ENCODE measurements around the gene KLHL26. TPM values are rescaled to one million over a fixed set of nuclear protein-coding genes. Genes with fewer than 3 reads are reported as not detected.

Gene KLHL26
- total and polyA plus RNA-seq, 2 of the 13 experiments (the other 11 are each of a cell fraction or from before 2014, with no cell fraction given): 1.5 to 1.7 TPM

DNA sequence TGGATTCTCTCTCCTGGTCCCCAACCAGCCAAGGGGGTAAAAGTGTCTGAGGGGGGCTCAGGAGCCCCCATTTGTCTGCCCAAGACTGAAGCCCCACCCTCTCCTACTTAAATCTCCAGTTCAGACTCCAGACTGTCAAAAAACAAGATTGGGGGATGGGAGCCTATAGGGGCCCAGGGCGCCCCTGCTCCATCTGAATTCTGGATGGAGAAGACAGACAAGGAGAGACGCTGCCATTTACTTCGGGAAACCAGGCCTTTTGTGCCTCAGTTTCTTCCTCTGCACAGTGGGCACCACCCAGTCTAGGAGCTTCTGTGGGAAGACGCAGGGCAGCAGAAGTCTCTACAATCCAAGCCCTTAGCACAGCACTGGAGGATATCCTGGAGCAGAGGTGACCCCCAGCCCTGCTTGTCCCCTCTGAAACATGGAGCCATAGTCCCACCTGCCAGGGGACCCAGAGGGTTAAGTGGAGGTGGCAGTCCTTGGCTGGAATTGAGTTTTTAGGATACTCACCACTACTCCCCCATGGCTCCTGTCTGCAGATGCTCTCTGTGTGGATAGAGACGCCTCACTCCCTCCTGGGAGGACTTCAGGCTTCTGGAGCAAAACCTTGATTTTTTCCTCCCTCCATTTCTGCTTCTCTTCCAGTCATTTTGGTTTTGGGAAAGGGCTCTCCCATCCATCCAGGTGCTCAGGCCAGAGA is 28.6 kb upstream of the KLHL26 start:
- BruUV-seq (replicated peaks): no TSS peak
- TF ChIP-seq ZNF629 (CRISPR knock-in tag; conservative IDR thresholded peaks at IDR 0.05) (0 out of 2 replicates have a peak, but pooled peaks have one; percentile 42), ZNF674 (CRISPR knock-in tag; IDR thresholded peaks at IDR 0.05; ENCODE audit: low read depth) (no peak)
- intact Hi-C loops (cut with micrococcal nuclease; ENCODE audit: unreplicated experiment) (no loop called here), in situ Hi-C loops (cut with HindIII; ENCODE audit: extremely low pct_ligation_motif_present, low pct_unique_long_range_greater_than_20kb) (no loop called here)
- H3K36me3 ChIP-seq (replicated peaks in 1 of 2; ENCODE audit: control insufficient read depth in 1 of 2, insufficient read depth in 2 of 2, low read length in 2 of 2): no peaks in the 10 kb centered on the region; a peak in 1 of 5 replicates
- H3K27me3 ChIP-seq (ENCODE audit: control insufficient read depth in 1 of 2, insufficient read depth in 2 of 2, low read length in 2 of 2): peaks cover 0 to 7% of the 10 kb centered on the region in 2 experiments; a peak in 2 of 5 replicates
- no peaks in the 10 kb centered on the region for H3K9me3 ChIP-seq (ENCODE audit: low read length)
- ChIA-PET CTCF (ENCODE audit: low intra/inter-chr PET ratio, low total read pairs) (no interaction called here), POLR2A (no interaction called here)
- no peak overlapping the region for H3K27ac ChIP-seq (ENCODE audit: extremely low read length, insufficient read depth, low read length)
- H3K79me2 ChIP-seq (ENCODE audit: insufficient read depth, low read length): peaks cover 22% of the 10 kb centered on the region
- peaks cover 18% of the 10 kb centered on the region; the same call in 1 of the 2 replicates for H4K20me1 ChIP-seq (ENCODE audit: insufficient read depth, low read length)
- no peak overlapping the region for H2AFZ ChIP-seq (ENCODE audit: low read length)
- H3K9ac ChIP-seq (ENCODE audit: insufficient read depth, low read depth, low read length): peak overlapping the region; percentile 62; the same call in 1 of the 2 replicates
- 50% methylated on average over 4 of the region's 5 CpGs for WGBS (ENCODE audit: low lambda C conversion rate)
- FAIRE-seq: no peak
- DNase-seq (ENCODE audit: low spot score): no peak
- H3K4me3 ChIP-seq (replicated peaks in 1 of 3; ENCODE audit: insufficient read depth in 1 of 3, low read depth in 2 of 3, low read length in 3 of 3): peak overlapping the region; percentile 67 to 82 (median 73)
- no peak for ATAC-seq
- H3K4me1 ChIP-seq (ENCODE audit: insufficient read depth, low read length): peaks cover 70% of the 10 kb centered on the region
- peak overlapping the region; percentile 90 for H3K4me2 ChIP-seq (ENCODE audit: low read depth, low read length)

DNA sequence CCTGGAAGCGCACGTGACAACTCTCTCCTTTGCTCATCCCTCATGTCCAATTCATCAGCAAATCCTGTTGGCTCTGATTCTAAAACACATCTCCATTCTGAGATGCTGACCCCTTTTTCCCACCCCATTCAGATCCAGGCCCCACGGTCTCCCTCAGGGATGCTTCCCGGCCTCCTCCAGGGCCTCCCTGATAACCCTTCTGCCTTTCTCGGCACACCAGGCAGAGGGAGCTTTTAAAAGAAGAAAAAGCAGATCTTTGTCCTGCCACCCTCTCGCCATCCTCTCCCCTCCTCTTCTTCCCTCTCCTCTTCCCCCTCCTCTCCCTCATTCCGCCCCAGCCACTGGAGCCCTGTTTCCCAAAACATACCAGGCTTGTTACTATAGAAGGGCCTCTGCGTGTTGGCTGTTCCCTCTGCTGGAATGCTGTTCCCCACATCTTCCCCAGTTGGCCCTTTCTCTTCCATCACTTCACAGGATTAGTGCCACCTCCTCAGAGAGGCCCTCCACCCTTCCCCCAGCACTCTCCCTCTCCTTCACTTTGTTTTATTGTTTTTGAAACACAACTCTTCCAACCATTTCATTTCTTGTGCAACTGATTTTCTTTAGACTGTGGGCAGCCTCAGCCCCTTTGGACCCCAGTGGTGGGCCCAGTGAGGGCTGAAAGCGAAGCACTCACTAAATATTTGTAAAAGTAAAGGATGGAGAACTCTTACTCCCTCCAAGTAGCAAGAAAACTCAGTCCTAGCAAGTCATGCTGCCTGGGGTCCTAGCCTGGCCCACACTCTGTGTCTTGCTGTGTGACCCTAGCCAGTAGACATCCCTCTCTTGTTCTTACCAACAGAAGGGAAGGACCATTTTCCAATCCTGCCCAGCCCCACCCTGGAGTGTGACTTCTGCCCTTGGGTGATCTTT is 27.8 kb upstream of the KLHL26 start:
- Histone ChIP-seq H3K79me2 (ENCODE audit: insufficient read depth, low read length) (peaks cover 18% of the 10 kb centered on the region), H4K20me1 (ENCODE audit: insufficient read depth, low read length) (peaks cover 15% of the 10 kb centered on the region; the same call in 1 of the 2 replicates), H3K9me3 (ENCODE audit: low read length) (no peaks in the 10 kb centered on the region), H3K27ac (ENCODE audit: extremely low read length, insufficient read depth, low read length) (no peak overlapping the region), H3K27me3 (ENCODE audit: control insufficient read depth in 1 of 2, insufficient read depth in 2 of 2, low read length in 2 of 2) (peaks cover 0 to 7% of the 10 kb centered on the region in 2 experiments; a peak in 2 of 5 replicates), H3K4me2 (ENCODE audit: low read depth, low read length) (peak overlapping the region; percentile 100), H3K4me1 (ENCODE audit: insufficient read depth, low read length) (peaks cover 67% of the 10 kb centered on the region), H3K36me3 (replicated peaks in 1 of 2; ENCODE audit: control insufficient read depth in 1 of 2, insufficient read depth in 2 of 2, low read length in 2 of 2) (no peaks in the 10 kb centered on the region; a peak in 1 of 5 replicates), H3K4me3 (replicated peaks in 1 of 3; ENCODE audit: insufficient read depth in 1 of 3, low read depth in 2 of 3, low read length in 3 of 3) (peak overlapping the region in 2 of 3 experiments; percentile 67 to 82; a peak in 3 of 6 replicates), H3K9ac (ENCODE audit: insufficient read depth, low read depth, low read length) (no peak overlapping the region), H2AFZ (ENCODE audit: low read length) (no peak overlapping the region)
- ChIA-PET CTCF (ENCODE audit: low intra/inter-chr PET ratio, low total read pairs) (no interaction called here), POLR2A (interaction anchor here (1.7 kb wide), 1 partner anchor 21 kb away, joined by 14 read pairs; the partner anchor contains the start of gene REX1BD)
- BruUV-seq (replicated peaks): no TSS peak
- in situ Hi-C loops (cut with HindIII; ENCODE audit: extremely low pct_ligation_motif_present, low pct_unique_long_range_greater_than_20kb) (no loop called here), intact Hi-C loops (cut with micrococcal nuclease; ENCODE audit: unreplicated experiment) (no loop called here)
- ATAC-seq: no peak
- WGBS (ENCODE audit: low lambda C conversion rate): 54% methylated on average over 9 of the region's 9 CpGs
- peak; percentile 4 for FAIRE-seq
- no peak for DNase-seq (ENCODE audit: low spot score)
- TF ChIP-seq, protein P1, sequence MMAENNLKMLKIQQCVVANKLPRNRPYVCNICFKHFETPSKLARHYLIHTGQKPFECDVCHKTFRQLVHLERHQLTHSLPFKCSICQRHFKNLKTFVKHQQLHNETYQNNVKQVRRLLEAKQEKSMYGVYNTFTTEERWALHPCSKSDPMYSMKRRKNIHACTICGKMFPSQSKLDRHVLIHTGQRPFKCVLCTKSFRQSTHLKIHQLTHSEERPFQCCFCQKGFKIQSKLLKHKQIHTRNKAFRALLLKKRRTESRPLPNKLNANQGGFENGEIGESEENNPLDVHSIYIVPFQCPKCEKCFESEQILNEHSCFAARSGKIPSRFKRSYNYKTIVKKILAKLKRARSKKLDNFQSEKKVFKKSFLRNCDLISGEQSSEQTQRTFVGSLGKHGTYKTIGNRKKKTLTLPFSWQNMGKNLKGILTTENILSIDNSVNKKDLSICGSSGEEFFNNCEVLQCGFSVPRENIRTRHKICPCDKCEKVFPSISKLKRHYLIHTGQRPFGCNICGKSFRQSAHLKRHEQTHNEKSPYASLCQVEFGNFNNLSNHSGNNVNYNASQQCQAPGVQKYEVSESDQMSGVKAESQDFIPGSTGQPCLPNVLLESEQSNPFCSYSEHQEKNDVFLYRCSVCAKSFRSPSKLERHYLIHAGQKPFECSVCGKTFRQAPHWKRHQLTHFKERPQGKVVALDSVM (CRISPR knock-in tag; IDR thresholded peaks at IDR 0.05): 0 out of 2 replicates have a peak, but pooled peaks have one; percentile 21
- TF ChIP-seq FOXP1 (IDR thresholded peaks at IDR 0.05): no peak
- TF ChIP-seq FOXP1 (CRISPR knock-in tag; IDR thresholded peaks at IDR 0.05): no peak
- TF ChIP-seq CREB1 (IDR thresholded peaks at IDR 0.05): no peak
- no peak for TF ChIP-seq CREB1 (CRISPR knock-in tag; IDR thresholded peaks at IDR 0.05)
- TF ChIP-seq CHD4 (IDR thresholded peaks at IDR 0.05; ENCODE audit: borderline replicate concordance, low read length): peak; percentile 49; the same call in 1 of the 2 replicates
- no peak for TF ChIP-seq ZFP37 (CRISPR knock-in tag; IDR thresholded peaks at IDR 0.05; ENCODE audit: borderline replicate concordance)
- TF ChIP-seq, protein P2, sequence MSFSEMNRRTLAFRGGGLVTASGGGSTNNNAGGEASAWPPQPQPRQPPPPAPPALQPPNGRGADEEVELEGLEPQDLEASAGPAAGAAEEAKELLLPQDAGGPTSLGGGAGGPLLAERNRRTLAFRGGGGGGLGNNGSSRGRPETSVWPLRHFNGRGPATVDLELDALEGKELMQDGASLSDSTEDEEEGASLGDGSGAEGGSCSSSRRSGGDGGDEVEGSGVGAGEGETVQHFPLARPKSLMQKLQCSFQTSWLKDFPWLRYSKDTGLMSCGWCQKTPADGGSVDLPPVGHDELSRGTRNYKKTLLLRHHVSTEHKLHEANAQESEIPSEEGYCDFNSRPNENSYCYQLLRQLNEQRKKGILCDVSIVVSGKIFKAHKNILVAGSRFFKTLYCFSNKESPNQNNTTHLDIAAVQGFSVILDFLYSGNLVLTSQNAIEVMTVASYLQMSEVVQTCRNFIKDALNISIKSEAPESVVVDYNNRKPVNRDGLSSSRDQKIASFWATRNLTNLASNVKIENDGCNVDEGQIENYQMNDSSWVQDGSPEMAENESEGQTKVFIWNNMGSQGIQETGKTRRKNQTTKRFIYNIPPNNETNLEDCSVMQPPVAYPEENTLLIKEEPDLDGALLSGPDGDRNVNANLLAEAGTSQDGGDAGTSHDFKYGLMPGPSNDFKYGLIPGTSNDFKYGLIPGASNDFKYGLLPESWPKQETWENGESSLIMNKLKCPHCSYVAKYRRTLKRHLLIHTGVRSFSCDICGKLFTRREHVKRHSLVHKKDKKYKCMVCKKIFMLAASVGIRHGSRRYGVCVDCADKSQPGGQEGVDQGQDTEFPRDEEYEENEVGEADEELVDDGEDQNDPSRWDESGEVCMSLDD (CRISPR knock-in tag; IDR thresholded peaks at IDR 0.05; ENCODE audit: borderline replicate concordance): no peak
- peak; percentile 30; the same call in 1 of the 2 replicates for TF ChIP-seq KDM1A (CRISPR knock-in tag; IDR thresholded peaks at IDR 0.05)
- no peak for TF ChIP-seq RBAK (CRISPR knock-in tag; IDR thresholded peaks at IDR 0.05)
